Esophagus (tissue), 2 donors: ENCODE results near the gene ZFHX3. TPM values are rescaled to one million over a fixed set of nuclear protein-coding genes. Genes with fewer than 3 reads are reported as not detected.
"Not testable (repeated sequence)": the region's sequence is repeated elsewhere in the genome, so short reads cannot be mapped to it uniquely, and the experiment has no call there.

Experiments used
- H3K27ac ChIP-seq, 2 donors: one replicate each; pipeline ENCODE4 v1.5.1; 2013; ENCODE audit warnings: low read depth in 2 of 2, mild to moderate bottlenecking in 2 of 2, inconsistent platforms in 1 of 2, low read length in 1 of 2, moderate library complexity in 1 of 2
- H3K27me3 ChIP-seq, 2 donors: one replicate each; pipeline ENCODE4 v1.6.1; 2013; ENCODE audit warnings: low read length in 2 of 2, control low read depth in 1 of 2, mild to moderate bottlenecking in 1 of 2; ENCODE audit not compliant: insufficient read depth in 2 of 2, control insufficient read depth in 1 of 2
- H3K36me3 ChIP-seq, 2 donors: one replicate each; pipeline ENCODE4 v1.6.1; 2013; ENCODE audit warnings: low read length in 1 of 2; ENCODE audit not compliant: control insufficient read depth in 2 of 2, insufficient read depth in 2 of 2
- H3K4me1 ChIP-seq, 2 donors: one replicate each; pipeline ENCODE4 v1.6.1; 2013; ENCODE audit warnings: low read length in 1 of 2; ENCODE audit not compliant: control insufficient read depth in 2 of 2, insufficient read depth in 2 of 2
- H3K4me3 ChIP-seq, 2 donors: one replicate each; pipeline ENCODE4 v1.5.1; 2013; ENCODE audit warnings: low read length in 2 of 2, mild to moderate bottlenecking in 2 of 2, low read depth in 1 of 2, moderate library complexity in 1 of 2
- H3K9me3 ChIP-seq, 2 donors: one replicate each; pipeline ENCODE4 v1.6.1; 2013; ENCODE audit warnings: mild to moderate bottlenecking in 2 of 2, low read depth in 1 of 2, low read length in 1 of 2, moderate library complexity in 1 of 2; ENCODE audit not compliant: control insufficient read depth in 2 of 2, insufficient read depth in 1 of 2
- WGBS, 2 donors: extraction: QIAGEN DNeasy Blood & Tissue Kit; methylation state at CpG; one replicate each; pipeline ENCODE4 v1.1.7; 2013; 5-methylcytosine and 5-hydroxymethylcytosine counted together
- polyA plus RNA-seq, 2 donors: library from polyadenylated mRNA; stranded (reverse); fragments of 200-250 nt; gene quantifications; one replicate each; pipeline ENCODE4 v1.2.3, GENCODE V29; 2013
- donor health status: healthy with polysubstance abuse.
- donor health status: Bipolar disorder and iron deficiency.

The ZFHX3 gene
- polyA plus RNA-seq, 2 donors, result 0.62 to 1.1 TPM

DNA sequence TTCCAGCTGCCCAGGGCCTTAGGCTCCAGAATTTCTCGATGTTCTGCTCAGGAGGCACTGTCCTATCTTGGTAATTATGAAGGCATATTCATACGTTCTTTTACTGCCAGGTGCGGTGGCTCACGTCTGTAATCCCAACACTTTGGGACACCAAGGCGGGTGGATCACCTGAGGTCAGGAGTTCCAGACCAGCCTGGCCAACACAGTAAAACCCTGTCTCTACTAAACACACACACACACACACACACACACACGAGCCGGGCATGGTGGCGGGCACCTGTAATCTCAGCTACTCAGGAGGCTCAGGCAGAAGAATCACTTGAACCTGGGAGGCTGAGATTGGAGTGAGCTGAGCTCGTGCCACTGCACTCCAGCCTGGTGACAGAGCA lies 52.1 kb downstream of the ZFHX3 start:
- H3K36me3 ChIP-seq, H3K9me3 ChIP-seq, H3K4me3 ChIP-seq, H3K27ac ChIP-seq, H3K27me3 ChIP-seq: not testable (repeated sequence)
- WGBS, 2 donors, result 86 to 89% methylated on average over 9 of the region's 9 CpGs
- peaks cover 2 to 11% of the 10 kb centered on the region in 2 donors for H3K4me1 ChIP-seq

DNA sequence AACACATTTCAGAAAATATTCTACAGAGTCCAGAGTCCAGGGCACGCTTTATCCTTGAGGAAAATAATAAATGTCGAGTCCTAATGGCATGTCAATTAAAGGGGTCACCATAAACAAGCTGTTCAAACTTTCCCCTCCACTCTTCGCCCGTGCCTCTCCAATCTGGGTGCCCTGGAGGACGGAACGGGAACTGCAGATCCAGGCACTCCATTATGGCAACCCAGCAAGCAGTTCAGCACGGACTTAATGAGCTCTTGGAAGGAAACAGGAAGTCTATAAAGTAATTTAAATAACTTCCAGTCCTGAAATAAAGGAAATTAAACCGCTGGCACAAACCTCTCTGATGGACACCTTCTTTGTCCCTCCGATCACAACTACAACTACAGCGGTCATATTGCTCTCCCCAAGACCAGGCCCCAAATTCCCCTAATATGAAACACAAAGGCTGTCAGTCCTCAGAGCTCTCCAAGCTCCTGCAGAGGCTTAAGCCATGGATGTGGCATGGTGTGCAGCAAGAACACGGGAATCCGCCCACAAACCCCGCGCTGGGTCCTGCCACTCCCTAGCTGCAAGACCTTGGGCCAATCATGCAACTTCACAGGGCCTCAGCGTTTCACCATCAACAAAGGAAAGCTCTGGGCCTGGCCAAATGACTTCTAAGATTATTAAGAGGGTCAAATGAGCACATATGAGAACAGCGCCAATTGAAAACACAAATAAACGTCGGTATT lies 52.6 kb downstream of the ZFHX3 start:
- no peak overlapping the region for H3K4me3 ChIP-seq
- no peaks in the 10 kb centered on the region for H3K9me3 ChIP-seq
- no peaks in the 10 kb centered on the region for H3K36me3 ChIP-seq
- H3K27me3 ChIP-seq, result no peaks in the 10 kb centered on the region
- H3K27ac ChIP-seq, result no peak overlapping the region
- peaks cover 2 to 15% of the 10 kb centered on the region in 2 donors for H3K4me1 ChIP-seq
- 84 to 85% methylated on average over 18 of the region's 18 CpGs for WGBS, 2 donors

DNA sequence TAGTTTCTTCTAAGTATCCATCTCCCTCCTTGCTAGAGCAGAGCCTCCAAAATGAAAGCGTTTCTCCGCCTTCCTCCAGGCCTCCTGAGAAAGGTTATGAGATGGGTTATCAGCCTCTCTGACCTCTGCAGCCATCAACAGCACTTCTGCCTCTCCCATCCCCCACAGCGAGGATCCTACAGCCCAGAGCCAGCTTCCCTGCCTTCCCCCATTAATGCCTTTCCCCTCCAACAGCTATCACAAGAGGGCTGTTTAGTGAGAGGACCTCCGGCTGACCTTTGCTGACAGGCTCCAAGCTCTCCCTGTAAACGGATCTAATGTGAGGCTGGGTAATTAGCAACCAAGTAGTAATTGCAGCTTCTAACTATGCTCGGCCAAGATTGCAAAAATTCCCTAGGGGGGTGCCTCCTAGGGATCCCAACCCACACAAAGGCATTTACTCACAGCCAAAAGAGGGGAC lies 55.8 kb downstream of the ZFHX3 start:
- H3K9me3 ChIP-seq, result no peaks in the 10 kb centered on the region
- no peak overlapping the region for H3K4me3 ChIP-seq
- H3K27me3 ChIP-seq, result no peaks in the 10 kb centered on the region
- peaks cover 8 to 19% of the 10 kb centered on the region in 2 donors for H3K4me1 ChIP-seq
- no peaks in the 10 kb centered on the region for H3K36me3 ChIP-seq
- no peak overlapping the region for H3K27ac ChIP-seq
- 77 to 79% methylated on average over 6 of the region's 6 CpGs for WGBS, 2 donors

DNA sequence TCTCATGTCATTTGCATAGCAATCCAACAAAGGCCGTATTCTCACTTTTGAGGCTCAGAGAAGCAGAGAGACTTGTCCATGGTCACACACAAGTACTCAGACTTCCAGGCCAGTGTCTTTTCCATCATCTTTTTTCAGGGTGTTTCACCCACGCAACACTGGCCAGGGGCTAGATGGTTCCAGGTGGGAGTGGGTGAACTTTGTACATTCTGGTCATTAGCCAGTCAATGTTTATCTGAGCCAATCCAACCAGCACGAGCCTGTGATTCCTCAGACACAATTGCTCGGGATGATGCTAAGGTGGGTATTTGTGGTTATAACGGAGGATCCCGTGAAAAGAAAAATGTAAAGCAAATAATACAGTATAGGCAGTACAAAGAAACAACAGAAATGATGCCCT lies 56.3 kb downstream of the ZFHX3 start:
- H3K36me3 ChIP-seq, result no peaks in the 10 kb centered on the region
- 78 to 90% methylated on average over 6 of the region's 6 CpGs for WGBS, 2 donors
- no peaks in the 10 kb centered on the region for H3K9me3 ChIP-seq
- H3K27ac ChIP-seq, result no peak overlapping the region
- peaks cover 9 to 18% of the 10 kb centered on the region in 2 donors for H3K4me1 ChIP-seq
- no peaks in the 10 kb centered on the region for H3K27me3 ChIP-seq
- H3K4me3 ChIP-seq, result no peak overlapping the region

DNA sequence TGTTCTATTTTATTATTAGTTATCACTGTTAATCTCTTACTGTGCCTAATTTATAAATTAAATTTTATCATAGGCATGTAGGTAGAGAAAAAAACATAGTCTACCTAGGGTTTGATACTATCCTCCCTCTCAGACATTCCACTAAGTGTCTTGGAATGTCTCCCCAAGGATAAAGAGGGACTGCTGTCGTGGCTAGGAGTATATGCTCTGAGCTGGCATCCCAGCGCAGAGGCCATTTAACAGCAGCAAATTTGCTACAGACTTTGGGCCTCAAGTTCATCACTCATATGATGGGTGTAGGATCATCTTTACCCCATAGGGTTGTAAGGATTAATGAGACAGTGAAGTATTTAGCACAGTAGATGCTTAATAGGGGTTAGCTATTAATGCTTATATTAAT lies 56.7 kb downstream of the ZFHX3 start:
- no peak overlapping the region for H3K4me3 ChIP-seq
- H3K27ac ChIP-seq, result no peak overlapping the region
- H3K27me3 ChIP-seq, result no peaks in the 10 kb centered on the region
- peaks cover 9 to 18% of the 10 kb centered on the region in 2 donors for H3K4me1 ChIP-seq
- H3K36me3 ChIP-seq, result no peaks in the 10 kb centered on the region
- WGBS, 2 donors, result 85 to 88% methylated on average over 2 of the region's 2 CpGs
- no peaks in the 10 kb centered on the region for H3K9me3 ChIP-seq

DNA sequence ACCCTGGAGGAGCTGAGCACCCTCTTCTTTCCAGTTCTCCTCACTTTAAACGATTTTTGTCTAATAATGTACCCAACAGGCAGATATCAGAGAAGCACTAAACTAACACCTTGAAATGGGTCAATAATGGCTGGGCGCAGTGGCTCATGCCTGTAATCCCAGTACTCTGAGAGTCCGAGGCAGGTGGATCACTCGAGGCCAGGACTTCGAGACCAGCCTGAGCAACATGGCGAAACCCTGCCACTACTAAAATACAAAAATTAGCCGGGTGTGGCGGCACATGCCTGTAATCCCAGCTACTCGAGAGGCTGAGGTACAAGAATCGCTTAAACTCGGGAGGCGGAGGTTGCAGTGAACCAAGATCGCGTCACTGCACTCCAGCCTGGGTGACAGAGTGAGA lies 57.4 kb downstream of the ZFHX3 start:
- Histone ChIP-seq H3K4me1 (peaks cover 9 to 18% of the 10 kb centered on the region in 2 donors), H3K27ac (peak overlapping the region; percentile 88 to 89), H3K4me3 (peak overlapping the region in 1 of 2 donors; percentile 33), H3K27me3 (no peaks in the 10 kb centered on the region), H3K9me3 (no peaks in the 10 kb centered on the region), H3K36me3 (no peaks in the 10 kb centered on the region)
- 73% methylated on average over 14 of the region's 14 CpGs for WGBS, 2 donors

DNA sequence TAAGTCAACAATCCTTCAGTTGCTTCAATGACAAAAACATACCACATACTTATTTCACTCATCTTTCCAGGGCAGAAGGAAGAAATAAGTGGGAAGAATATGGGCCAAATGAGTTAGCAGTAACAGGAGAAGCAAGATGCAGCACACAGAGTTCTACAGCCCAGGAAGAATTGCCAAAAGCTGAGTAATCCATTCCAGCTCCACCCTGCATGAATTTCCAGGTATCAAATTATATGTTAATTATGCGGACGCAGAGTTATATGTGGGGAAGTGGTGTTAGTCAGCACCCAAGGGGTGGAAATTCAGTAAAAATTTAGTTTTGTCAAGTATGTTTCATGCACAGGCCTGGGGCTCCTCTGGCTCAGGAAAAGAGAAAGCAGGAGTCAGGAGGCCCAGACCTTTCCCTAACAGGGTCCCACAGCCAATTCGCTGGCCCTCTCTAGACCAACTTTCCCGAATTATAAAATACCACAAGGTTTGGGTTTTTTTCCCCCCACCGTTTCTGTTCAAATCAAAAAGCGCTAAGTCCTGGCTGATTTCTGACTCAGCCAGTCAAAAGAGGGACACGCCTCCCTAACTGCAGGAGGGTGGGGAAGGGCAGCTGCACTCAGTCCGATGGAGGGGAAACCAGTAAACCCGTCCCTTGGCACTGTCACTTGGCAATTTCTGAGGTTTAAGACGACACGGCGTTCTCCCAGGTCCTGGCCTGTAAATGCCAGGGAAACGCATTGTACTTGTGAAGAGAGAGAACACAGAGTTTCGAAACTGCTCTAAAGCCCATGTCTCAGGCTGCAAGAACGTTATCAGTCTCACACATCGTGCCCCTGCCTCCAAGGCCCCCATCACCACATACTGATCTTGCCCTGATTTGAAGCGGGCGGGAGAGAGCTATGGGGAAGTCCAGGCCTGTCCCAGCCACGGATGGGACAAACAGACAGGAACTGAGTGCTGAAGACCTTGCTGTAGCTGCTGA lies 58.1 kb downstream of the ZFHX3 start:
- Histone ChIP-seq H3K27ac (peak overlapping the region; percentile 88 to 89), H3K36me3 (no peaks in the 10 kb centered on the region), H3K9me3 (no peaks in the 10 kb centered on the region), H3K4me3 (peak overlapping the region in 1 of 2 donors; percentile 33), H3K27me3 (no peaks in the 10 kb centered on the region), H3K4me1 (peaks cover 7 to 18% of the 10 kb centered on the region in 2 donors)
- WGBS, 2 donors, result 19 to 29% methylated on average over 19 of the region's 19 CpGs

DNA sequence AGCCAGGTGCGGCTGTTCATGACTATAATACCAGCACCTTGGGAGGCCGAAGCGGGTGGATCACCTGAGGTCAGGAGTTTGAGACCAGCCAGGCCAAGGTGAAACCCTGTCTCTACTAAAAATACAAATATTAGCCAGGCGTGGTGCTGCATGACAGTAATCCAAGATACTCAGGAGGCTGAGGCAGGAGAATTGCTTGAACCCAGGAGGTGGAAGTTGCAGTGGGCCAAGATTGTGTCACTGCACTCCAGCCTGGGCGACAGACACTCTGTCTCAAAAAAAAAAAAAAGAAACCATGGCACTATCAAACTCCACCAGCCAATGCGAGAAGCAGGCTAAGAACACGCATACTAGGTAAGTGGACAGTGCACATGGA lies 58.7 kb downstream of the ZFHX3 start:
- H3K4me1 ChIP-seq, result peaks cover 7 to 18% of the 10 kb centered on the region in 2 donors
- 57 to 76% methylated on average over 7 of the region's 7 CpGs for WGBS, 2 donors
- peak overlapping the region; percentile 57 to 89 for H3K27ac ChIP-seq

DNA sequence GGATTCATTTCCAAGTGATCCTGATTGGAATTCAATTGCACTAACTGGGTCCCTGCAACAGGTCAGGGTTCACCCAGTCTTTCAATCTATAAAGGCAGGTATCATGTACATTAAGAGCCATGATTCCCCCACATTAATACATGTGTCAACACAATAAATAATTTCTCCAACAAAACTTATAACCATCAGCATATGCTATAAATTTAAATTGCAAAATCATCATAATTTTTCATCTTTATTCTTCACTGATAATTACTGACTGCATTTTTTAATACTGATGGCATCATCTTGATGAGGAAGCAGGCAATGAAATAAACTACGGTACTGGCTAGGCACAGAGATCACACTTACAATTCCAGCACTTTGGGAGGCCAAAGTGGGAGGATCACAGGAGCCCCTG lies 59.4 kb downstream of the ZFHX3 start:
- peaks cover 7 to 21% of the 10 kb centered on the region in 2 donors for H3K4me1 ChIP-seq

More for the DNA sequence above, 58.7 kb downstream of the ZFHX3 start:
- H3K4me3 ChIP-seq, H3K27me3 ChIP-seq, H3K9me3 ChIP-seq, H3K36me3 ChIP-seq: not testable (repeated sequence)

More for the DNA sequence above, 59.4 kb downstream of the ZFHX3 start:
- no peaks in the 10 kb centered on the region for H3K27me3 ChIP-seq
- 88 to 92% methylated on average over 1 of the region's 1 CpG for WGBS, 2 donors
- H3K4me3 ChIP-seq, result no peak overlapping the region
- H3K36me3 ChIP-seq, result no peaks in the 10 kb centered on the region
- H3K9me3 ChIP-seq, result no peaks in the 10 kb centered on the region
- peak overlapping the region in 1 of 2 donors; percentile 52 for H3K27ac ChIP-seq
